Measurements from ENCODE around the gene FOXJ1.
A peak's percentile ranks its signal among the peaks of the same experiment; 100 is the strongest.

The FOXJ1 gene

GRCh38 chr17:76125922-76126321 lies 15.1 kb downstream of the FOXJ1 start:
- H3K36me3 ChIP-seq (ENCODE audit: control insufficient read depth, insufficient read depth, low read length, severe bottlenecking): no peaks in the 10 kb centered on the region
- no peak overlapping the region for H3K9ac ChIP-seq (ENCODE audit: low read length)
- DNase-seq (ENCODE audit: low read depth): no peak
- peaks cover 15% of the 10 kb centered on the region for H3K27me3 ChIP-seq (replicated peaks; ENCODE audit: control insufficient read depth, insufficient read depth, low read length)
- no peaks in the 10 kb centered on the region for H3K4me1 ChIP-seq (ENCODE audit: control insufficient read depth, insufficient read depth, low read length)
- no peaks in the 10 kb centered on the region for H3K9me3 ChIP-seq (ENCODE audit: control insufficient read depth, low read length)
- no peak overlapping the region for H3K4me3 ChIP-seq (ENCODE audit: low read length)

DNA sequence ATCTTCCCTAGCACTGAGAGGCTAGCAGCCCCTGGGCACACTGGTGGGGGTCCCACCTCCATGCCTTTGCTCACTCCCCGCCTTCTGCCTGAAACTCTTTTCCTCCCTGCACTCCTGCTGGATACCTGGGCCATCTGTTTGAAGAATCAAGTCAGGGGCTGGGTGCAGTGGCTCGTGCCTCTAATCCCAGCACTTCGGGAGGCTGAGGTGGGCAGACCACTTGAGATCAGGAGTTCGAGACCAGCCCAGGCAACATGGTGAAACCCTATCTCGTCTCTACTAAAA lies 15.7 kb downstream of the FOXJ1 start:
- H3K4me1 ChIP-seq (ENCODE audit: control insufficient read depth, insufficient read depth, low read length): no peaks in the 10 kb centered on the region

DNA sequence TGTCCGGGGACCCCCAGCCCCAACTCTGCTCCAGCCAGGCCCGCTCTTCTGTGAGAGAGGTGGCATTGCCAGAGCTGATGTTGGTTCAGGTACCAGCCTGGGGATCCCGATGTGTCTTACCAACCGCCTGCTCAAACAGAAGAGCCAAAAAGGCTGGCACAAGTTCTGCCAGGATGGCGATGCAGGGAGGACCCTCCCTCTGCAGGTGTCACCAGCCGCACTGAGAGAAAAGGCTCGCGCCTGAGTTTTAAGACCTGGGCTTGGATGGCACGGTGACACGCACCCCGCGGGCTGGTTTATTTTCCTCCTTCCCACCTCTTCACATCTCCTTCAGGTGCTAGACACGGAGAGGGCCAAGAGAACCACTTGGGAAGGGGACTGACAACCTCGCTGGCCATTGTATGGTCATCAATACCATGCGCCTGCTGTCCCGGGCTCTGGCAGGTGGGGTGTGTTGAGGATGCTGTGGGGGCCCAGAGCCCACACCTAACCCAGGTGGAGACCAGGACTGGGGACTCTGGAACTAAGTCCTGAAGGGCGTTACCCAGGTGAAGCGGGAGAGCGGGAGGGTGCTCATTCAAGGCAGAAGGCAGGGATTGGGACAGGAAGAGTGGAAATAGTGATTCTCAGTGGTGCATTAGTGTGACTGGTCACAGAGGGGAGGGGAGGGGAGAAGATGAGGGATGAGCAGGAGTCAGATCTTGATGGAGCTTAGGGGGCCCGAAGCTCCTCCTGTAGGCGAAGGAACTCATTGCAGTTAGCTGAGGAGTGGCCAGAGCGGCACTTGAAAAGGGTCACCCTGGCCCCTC lies 16.3 kb downstream of the FOXJ1 start:
- Histone ChIP-seq H3K36me3 (ENCODE audit: control insufficient read depth, insufficient read depth, low read length, severe bottlenecking) (no peaks in the 10 kb centered on the region), H3K9ac (ENCODE audit: low read length) (no peak overlapping the region), H3K4me3 (ENCODE audit: low read length) (no peak overlapping the region), H3K4me1 (ENCODE audit: control insufficient read depth, insufficient read depth, low read length) (no peaks in the 10 kb centered on the region), H3K27me3 (replicated peaks; ENCODE audit: control insufficient read depth, insufficient read depth, low read length) (peaks cover 12% of the 10 kb centered on the region), H3K9me3 (ENCODE audit: control insufficient read depth, low read length) (no peaks in the 10 kb centered on the region)
- no peak for DNase-seq (ENCODE audit: low read depth)

More for the DNA sequence above, 15.7 kb downstream of the FOXJ1 start:
- H3K27me3 ChIP-seq (replicated peaks; ENCODE audit: control insufficient read depth, insufficient read depth, low read length): peaks cover 13% of the 10 kb centered on the region
- no peak overlapping the region for H3K4me3 ChIP-seq (ENCODE audit: low read length)
- H3K9ac ChIP-seq (ENCODE audit: low read length): no peak overlapping the region
- H3K36me3 ChIP-seq (ENCODE audit: control insufficient read depth, insufficient read depth, low read length, severe bottlenecking): no peaks in the 10 kb centered on the region
- H3K9me3 ChIP-seq (ENCODE audit: control insufficient read depth, low read length): no peaks in the 10 kb centered on the region
- DNase-seq (ENCODE audit: low read depth): no peak

DNA sequence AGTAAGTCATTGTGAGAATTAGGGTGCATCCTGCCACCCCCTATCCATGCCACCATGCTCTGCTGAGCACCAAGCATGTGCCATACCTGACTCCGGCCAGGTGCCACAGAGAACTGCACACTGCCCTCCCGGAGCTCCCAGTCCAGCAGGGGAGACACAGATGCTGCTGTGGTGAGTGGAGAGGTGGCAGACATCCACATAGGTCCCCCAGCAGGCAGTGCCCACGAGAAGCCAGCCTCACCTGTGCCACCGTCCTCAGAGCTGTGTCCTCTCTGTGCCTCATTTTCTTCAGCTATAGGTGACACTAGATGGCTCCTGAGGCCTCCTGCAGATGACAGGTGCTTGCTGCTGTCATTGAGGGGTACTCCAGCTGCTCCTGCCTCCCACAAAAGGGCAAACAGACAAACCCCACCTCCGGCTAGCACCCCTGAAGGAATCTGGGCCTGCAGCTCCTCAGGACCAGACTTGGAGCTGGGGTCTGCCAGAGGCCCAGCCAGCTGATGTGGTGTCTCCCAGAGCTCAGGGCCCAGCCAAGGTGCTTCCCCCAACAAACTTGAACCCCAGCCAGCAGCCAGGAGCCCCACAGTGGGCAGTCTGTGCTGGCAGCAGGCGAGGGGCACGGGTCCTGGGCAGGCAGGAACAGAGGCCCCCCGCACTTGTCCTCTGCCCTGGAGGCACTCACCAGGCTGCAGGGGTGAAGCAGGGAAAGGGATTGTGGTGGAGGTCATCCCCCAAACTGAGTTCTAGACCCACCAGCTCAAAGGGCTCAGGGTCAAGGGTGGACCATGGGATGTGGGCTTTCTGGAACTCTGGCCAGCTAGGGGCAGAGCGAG lies 17.1 kb downstream of the FOXJ1 start:
- Histone ChIP-seq H3K4me1 (ENCODE audit: control insufficient read depth, insufficient read depth, low read length) (no peaks in the 10 kb centered on the region), H3K4me3 (ENCODE audit: low read length) (no peak overlapping the region), H3K9ac (ENCODE audit: low read length) (no peak overlapping the region), H3K9me3 (ENCODE audit: control insufficient read depth, low read length) (no peaks in the 10 kb centered on the region), H3K27me3 (replicated peaks; ENCODE audit: control insufficient read depth, insufficient read depth, low read length) (peaks cover 12% of the 10 kb centered on the region), H3K36me3 (ENCODE audit: control insufficient read depth, insufficient read depth, low read length, severe bottlenecking) (no peaks in the 10 kb centered on the region)
- no peak for DNase-seq (ENCODE audit: low read depth)

DNA sequence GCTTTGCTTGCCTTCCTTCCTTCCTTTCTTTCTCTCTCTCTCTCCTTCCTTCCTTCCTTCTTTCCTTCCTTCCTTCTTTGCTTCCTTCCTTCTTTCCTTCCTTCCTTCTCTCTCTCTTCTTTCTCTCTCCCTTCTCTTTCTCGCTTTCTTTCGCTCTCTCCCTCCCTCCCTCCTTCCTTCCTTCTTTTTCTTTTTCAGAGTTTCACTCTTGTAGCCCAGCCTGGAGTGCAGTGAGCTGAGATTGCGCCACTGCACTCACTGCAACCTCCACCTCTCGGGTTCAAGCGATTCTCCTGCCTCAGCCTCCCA lies 17.9 kb downstream of the FOXJ1 start:
- no peaks in the 10 kb centered on the region for H3K9me3 ChIP-seq (ENCODE audit: control insufficient read depth, low read length)
- no peaks in the 10 kb centered on the region for H3K36me3 ChIP-seq (ENCODE audit: control insufficient read depth, insufficient read depth, low read length, severe bottlenecking)
- H3K4me3 ChIP-seq (ENCODE audit: low read length): no peak overlapping the region
- H3K27me3 ChIP-seq (replicated peaks; ENCODE audit: control insufficient read depth, insufficient read depth, low read length): peaks cover 12% of the 10 kb centered on the region
- no peak for DNase-seq (ENCODE audit: low read depth)
- H3K9ac ChIP-seq (ENCODE audit: low read length): no peak overlapping the region
- H3K4me1 ChIP-seq (ENCODE audit: control insufficient read depth, insufficient read depth, low read length): no peaks in the 10 kb centered on the region

DNA sequence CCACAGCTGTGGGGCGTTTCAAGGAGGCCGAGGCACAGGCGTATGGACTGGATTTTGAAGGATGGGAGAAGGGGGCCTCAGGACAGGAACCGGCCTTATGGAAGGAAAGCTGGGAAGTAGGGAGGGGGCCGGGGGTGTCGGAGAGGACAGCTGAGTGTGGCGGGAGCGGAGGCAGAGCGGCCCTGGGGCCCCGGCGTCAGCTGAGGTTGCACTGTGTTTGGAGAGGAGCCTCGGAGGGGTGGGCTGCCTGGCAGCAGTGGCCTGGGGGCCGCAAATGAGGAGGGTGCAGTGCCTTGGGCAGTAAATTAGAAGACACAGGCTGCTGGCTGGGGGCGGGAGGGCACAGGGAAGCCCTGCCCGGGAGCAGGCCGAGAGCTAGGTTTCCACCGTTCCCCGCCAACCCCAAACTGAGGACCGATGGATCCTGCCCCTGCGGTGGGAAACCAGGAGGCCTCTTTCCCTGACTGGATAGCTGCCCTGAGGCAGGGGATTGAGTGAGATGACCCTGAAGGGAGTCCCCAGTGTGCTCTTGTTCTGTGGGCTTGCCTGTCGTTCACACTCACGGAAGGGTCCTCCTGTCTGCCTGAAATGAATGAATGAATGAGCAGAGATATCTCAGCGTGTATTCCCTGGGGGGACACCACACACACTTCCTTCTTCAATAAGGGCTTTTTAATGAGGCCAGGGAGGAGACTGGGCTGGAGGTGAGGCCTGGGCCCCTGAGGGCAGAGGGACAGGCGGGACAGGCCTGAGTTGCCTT lies 18.4 kb downstream of the FOXJ1 start:
- Histone ChIP-seq H3K4me1 (ENCODE audit: control insufficient read depth, insufficient read depth, low read length) (no peaks in the 10 kb centered on the region), H3K9ac (ENCODE audit: low read length) (peak overlapping the region; percentile 63), H3K9me3 (ENCODE audit: control insufficient read depth, low read length) (no peaks in the 10 kb centered on the region), H3K27me3 (replicated peaks; ENCODE audit: control insufficient read depth, insufficient read depth, low read length) (peaks cover 12% of the 10 kb centered on the region), H3K36me3 (ENCODE audit: control insufficient read depth, insufficient read depth, low read length, severe bottlenecking) (no peaks in the 10 kb centered on the region), H3K4me3 (ENCODE audit: low read length) (no peak overlapping the region)
- DNase-seq (ENCODE audit: low read depth): no peak

- peak overlapping the region; percentile 56 for H3K4me3 ChIP-seq (ENCODE audit: low read length)
- DNase-seq (ENCODE audit: low read depth): no peak
- no peaks in the 10 kb centered on the region for H3K36me3 ChIP-seq (ENCODE audit: control insufficient read depth, insufficient read depth, low read length, severe bottlenecking)
- no peaks in the 10 kb centered on the region for H3K4me1 ChIP-seq (ENCODE audit: control insufficient read depth, insufficient read depth, low read length)
- peak overlapping the region; percentile 63 for H3K9ac ChIP-seq (ENCODE audit: low read length)
- H3K27me3 ChIP-seq (replicated peaks; ENCODE audit: control insufficient read depth, insufficient read depth, low read length): peaks cover 12% of the 10 kb centered on the region
- no peaks in the 10 kb centered on the region for H3K9me3 ChIP-seq (ENCODE audit: control insufficient read depth, low read length)
Measured at GRCh38 chr17:76121932-76122430, 19.1 kb downstream of the FOXJ1 start.

DNA sequence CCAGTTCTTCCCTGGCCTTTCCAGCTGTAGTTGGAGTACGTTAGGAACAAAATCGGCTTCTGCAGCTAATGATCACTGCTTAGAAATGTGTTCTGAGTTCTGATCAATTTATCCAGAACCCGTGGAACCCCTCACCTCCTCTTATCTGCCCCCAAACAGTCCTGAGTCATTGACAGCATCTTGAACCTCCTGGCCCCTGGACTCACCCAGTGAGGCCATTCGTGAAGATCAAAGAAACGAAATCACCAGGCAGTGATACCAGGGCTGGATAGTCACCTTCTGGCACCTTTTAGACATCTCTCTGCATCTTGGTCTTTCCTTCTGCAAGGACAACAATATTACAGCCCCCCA lies 20.4 kb downstream of the FOXJ1 start:
- no peaks in the 10 kb centered on the region for H3K9me3 ChIP-seq (ENCODE audit: control insufficient read depth, low read length)
- no peak overlapping the region for H3K4me3 ChIP-seq (ENCODE audit: low read length)
- no peaks in the 10 kb centered on the region for H3K4me1 ChIP-seq (ENCODE audit: control insufficient read depth, insufficient read depth, low read length)
- DNase-seq (ENCODE audit: low read depth): no peak
- H3K27me3 ChIP-seq (replicated peaks; ENCODE audit: control insufficient read depth, insufficient read depth, low read length): peaks cover 9% of the 10 kb centered on the region
- no peaks in the 10 kb centered on the region for H3K36me3 ChIP-seq (ENCODE audit: control insufficient read depth, insufficient read depth, low read length, severe bottlenecking)
- no peak overlapping the region for H3K9ac ChIP-seq (ENCODE audit: low read length)

DNA sequence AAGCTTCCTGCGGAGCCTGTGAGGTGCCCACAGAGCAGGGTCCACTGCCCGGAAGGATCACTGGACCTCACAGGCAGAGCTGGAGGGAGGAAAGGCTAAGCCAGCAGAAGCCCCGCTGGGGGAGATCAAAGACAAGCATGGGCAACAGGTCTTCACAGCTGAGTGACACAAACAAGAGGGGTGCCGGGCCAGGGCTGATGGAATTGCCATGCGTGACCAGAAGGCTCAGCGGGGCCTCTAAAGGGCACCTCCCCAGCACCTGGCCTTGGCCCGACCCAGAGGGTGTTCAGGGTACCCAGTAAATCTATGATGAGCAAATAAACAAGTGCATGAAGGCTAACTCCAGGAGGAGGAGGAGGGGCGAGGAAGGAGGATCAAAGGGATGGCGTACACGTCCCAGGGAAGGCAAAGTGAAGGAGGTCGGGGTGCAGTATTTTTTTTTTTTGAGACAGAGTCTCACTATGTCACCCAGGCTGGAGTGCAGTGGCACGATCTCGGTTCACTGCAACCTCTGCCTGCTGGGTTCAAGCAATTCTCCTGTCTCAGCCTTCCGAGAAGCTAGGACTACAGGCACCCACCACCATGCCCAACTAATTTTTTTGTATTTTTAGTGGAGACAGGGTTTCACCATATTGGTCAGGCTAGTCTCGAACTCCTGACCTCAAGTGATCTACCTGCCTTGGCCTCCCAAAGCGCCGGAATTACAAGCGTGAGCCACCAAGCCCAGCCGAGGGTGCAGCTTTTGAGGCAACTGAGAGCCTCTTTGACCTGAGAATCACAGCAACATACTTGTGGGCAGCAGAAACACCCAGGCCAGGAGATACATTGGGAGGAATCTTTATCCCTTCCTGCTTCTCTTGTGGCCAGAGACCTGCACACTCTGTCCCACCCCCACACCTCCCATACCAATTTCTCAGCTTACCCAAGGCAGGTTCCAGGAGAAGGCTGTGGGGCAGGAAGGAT lies 21.4 kb downstream of the FOXJ1 start:
- no peaks in the 10 kb centered on the region for H3K4me1 ChIP-seq (ENCODE audit: control insufficient read depth, insufficient read depth, low read length)
- no peaks in the 10 kb centered on the region for H3K9me3 ChIP-seq (ENCODE audit: control insufficient read depth, low read length)
- no peak overlapping the region for H3K9ac ChIP-seq (ENCODE audit: low read length)
- no peaks in the 10 kb centered on the region for H3K36me3 ChIP-seq (ENCODE audit: control insufficient read depth, insufficient read depth, low read length, severe bottlenecking)
- no peak for DNase-seq (ENCODE audit: low read depth)
- H3K4me3 ChIP-seq (ENCODE audit: low read length): no peak overlapping the region
- H3K27me3 ChIP-seq (replicated peaks; ENCODE audit: control insufficient read depth, insufficient read depth, low read length): peaks cover 9% of the 10 kb centered on the region

- Histone ChIP-seq H3K4me3 (ENCODE audit: low read length) (no peak overlapping the region), H3K4me1 (ENCODE audit: control insufficient read depth, insufficient read depth, low read length) (no peaks in the 10 kb centered on the region), H3K36me3 (ENCODE audit: control insufficient read depth, insufficient read depth, low read length, severe bottlenecking) (no peaks in the 10 kb centered on the region), H3K9me3 (ENCODE audit: control insufficient read depth, low read length) (no peaks in the 10 kb centered on the region), H3K27me3 (replicated peaks; ENCODE audit: control insufficient read depth, insufficient read depth, low read length) (peaks cover 3% of the 10 kb centered on the region), H3K9ac (ENCODE audit: low read length) (no peak overlapping the region)
- no peak for DNase-seq (ENCODE audit: low read depth)
Measured at GRCh38 chr17:76115138-76115754, 25.8 kb downstream of the FOXJ1 start.
